CD4-positive, alpha-beta memory T cell (primary cell): ENCODE results near the gene MRPL51. TPM values are rescaled to one million over a fixed set of nuclear protein-coding genes. Genes with fewer than 3 reads are reported as not detected.
A peak's percentile ranks its signal among the peaks of the same experiment; 100 is the strongest.
"Not testable (repeated sequence)": the region's sequence is repeated elsewhere in the genome, so short reads cannot be mapped to it uniquely, and the experiment has no call there.

Experiments used
- CTCF ChIA-PET: fragments of 350-600 bp; sonication (Branson Sonifier 250); formaldehyde crosslinking; loops from one replicate; lab custom pipeline; 2021; ENCODE audit warnings: inconsistent platforms; ENCODE audit not compliant: partially characterized antibody; lab: Charles Lee
- POLR2A ChIA-PET: fragments of 350-600 bp; sonication (Branson Sonifier 250); formaldehyde crosslinking; loops from one replicate; lab custom pipeline; 2021; ENCODE audit not compliant: partially characterized antibody; lab: Charles Lee
- DNase-seq, 5 donors: peaks; one replicate each; pipeline versions ENCODE4 v3.0.0 to v3.0.0-alpha.2; 2020 to 2022; ENCODE audit warnings: mixed read lengths in 1 of 5
- H3K27ac ChIP-seq: one replicate; pipeline ENCODE4 v1.7.0; 2013; ENCODE audit warnings: low read depth, low read length
- H3K27me3 ChIP-seq: 2 replicates; pipeline ENCODE4 v1.7.0; 2013; ENCODE audit warnings: mild to moderate bottlenecking, low read length, moderate library complexity; ENCODE audit not compliant: insufficient read depth
- H3K36me3 ChIP-seq: 2 replicates; pipeline ENCODE4 v1.7.0; 2013; ENCODE audit warnings: mild to moderate bottlenecking, low read length, moderate library complexity; ENCODE audit not compliant: insufficient read depth
- H3K4me1 ChIP-seq: 2 replicates; pipeline ENCODE4 v1.7.0; 2013; ENCODE audit warnings: mild to moderate bottlenecking, low read length, moderate library complexity; ENCODE audit not compliant: insufficient read depth
- H3K4me3 ChIP-seq, 2 donors: one replicate each; pipeline ENCODE4 v1.7.0; 2013; ENCODE audit warnings: low read length in 2 of 2, mild to moderate bottlenecking in 1 of 2
- H3K9me3 ChIP-seq, 2 donors: one replicate each; pipeline ENCODE4 v1.7.0; 2013; ENCODE audit warnings: low read length in 2 of 2, control low read depth in 1 of 2; ENCODE audit not compliant: control insufficient read depth in 1 of 2
- H3K27ac Mint-ChIP-seq, 7 donors: one replicate each; pipeline ENCODE4 v1.8.0; 2020 to 2021; ENCODE audit warnings: mixed read lengths in 7 of 7, mild to moderate bottlenecking in 6 of 7, inconsistent platforms in 3 of 7, moderate library complexity in 3 of 7
- H3K27me3 Mint-ChIP-seq, 2 donors: one replicate each; pipeline ENCODE4 v1.8.0; 2020 to 2021; ENCODE audit warnings: mixed read lengths in 2 of 2
- H3K36me3 Mint-ChIP-seq, 2 donors: one replicate each; pipeline ENCODE4 v1.8.0; 2020 to 2021; ENCODE audit warnings: mixed read lengths in 2 of 2, inconsistent platforms in 1 of 2, mild to moderate bottlenecking in 1 of 2
- H3K4me1 Mint-ChIP-seq, 4 donors: one replicate each; pipeline ENCODE4 v1.8.0; 2020 to 2021; ENCODE audit warnings: mixed read lengths in 4 of 4, mild to moderate bottlenecking in 1 of 4
- H3K4me3 Mint-ChIP-seq, 8 donors: one replicate each; pipeline ENCODE4 v1.8.0; 2020 to 2021; ENCODE audit warnings: mixed read lengths in 8 of 8, mild to moderate bottlenecking in 7 of 8, moderate library complexity in 6 of 8, inconsistent platforms in 3 of 8
- H3K9me3 Mint-ChIP-seq, 8 donors: one replicate each; pipeline ENCODE4 v1.8.0; 2020 to 2021; ENCODE audit warnings: mixed read lengths in 8 of 8, mild to moderate bottlenecking in 5 of 8, inconsistent platforms in 3 of 8, moderate library complexity in 1 of 8
- intact Hi-C: fragments of 100-400 bp; cut with micrococcal nuclease; formaldehyde crosslinking; loops from one replicate; pipeline ENCODE4 v1.15.1; 2023
- polyA plus RNA-seq, 2 donors: library from polyadenylated mRNA; unstranded; fragments of 300-500 nt; fragmentation: Illumina TruSeq; gene quantifications; one replicate each; pipeline ENCODE4 v1.2.3, GENCODE V29; 2021
- total RNA-seq, 2 experiments: library from RNA; stranded (reverse); gene quantifications; one replicate each; pipeline ENCODE4 v1.2.3, GENCODE V29; 2021

Gene MRPL51
- total and polyA plus RNA-seq, 4 experiments from 2014 or later, result 85.1 to 205 (median 144) TPM

DNA sequence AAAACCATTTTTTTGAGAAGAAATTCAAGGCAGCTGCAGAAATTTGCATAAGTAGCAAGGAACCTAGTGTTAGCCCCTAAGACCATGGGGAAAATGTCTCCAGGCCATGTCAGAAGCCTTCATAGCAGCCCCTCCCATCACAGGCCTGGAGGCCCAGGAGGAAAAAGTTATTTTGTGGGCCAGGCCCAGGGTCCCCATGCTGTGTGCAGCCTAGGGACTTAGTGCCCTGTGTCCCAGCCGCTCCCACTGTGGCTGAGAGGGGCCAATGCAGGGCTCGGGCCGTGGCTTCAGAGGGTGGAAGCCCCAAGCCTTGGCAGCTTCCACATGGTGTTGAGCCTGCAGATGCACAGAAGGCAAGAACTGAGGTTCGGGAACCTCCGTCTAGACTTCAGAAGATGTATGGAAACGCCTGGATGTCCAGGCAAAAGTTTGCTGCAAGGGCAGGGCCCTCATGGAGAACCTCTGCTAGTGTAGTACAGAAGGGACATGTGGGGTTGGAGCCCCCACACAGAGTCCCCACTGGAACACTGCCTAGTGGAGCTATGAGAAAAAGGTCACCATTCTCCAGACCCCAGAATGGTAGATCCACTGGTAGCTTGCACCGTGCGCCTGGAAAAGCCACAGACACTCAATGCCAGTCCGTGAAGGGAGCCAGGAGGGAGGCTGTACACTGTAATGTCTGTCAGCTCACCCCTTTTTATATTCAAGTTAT is 25.3 kb downstream of the MRPL51 start:
- ChIA-PET POLR2A (interaction anchor here (0.7 to 4.4 kb wide), 6 partner anchors 9 to 69 kb away, joined by 3 to 237 read pairs (median 4); partner anchors contain the start of genes CD27, GAPDH and TAPBPL), CTCF (interaction anchor here (0.6 to 5.2 kb wide), 6 partner anchors 23 to 190 kb away, joined by 3 to 84 read pairs (median 3); partner anchors contain the start of gene GAPDH)
- H3K27ac ChIP-seq, intact Hi-C loops, H3K4me3 ChIP-seq, H3K27me3 ChIP-seq, H3K9me3 Mint-ChIP-seq, H3K27me3 Mint-ChIP-seq, DNase-seq, H3K9me3 ChIP-seq: not testable (repeated sequence)
- peaks cover 31 to 54% of the 10 kb centered on the region in 2 donors for H3K36me3 Mint-ChIP-seq
- Histone ChIP-seq H3K36me3 (peaks cover 25% of the 10 kb centered on the region), H3K4me1 (peaks cover 74% of the 10 kb centered on the region)
- peaks cover 58 to 80% (median 74%) of the 10 kb centered on the region in 4 donors for H3K4me1 Mint-ChIP-seq
- H3K4me3 Mint-ChIP-seq, result peak overlapping the region; percentile 49 to 97 (median 92)
- peak overlapping the region; percentile 29 to 97 (median 90) for H3K27ac Mint-ChIP-seq

GRCh38 chr12:6466751-6467150 is 26.3 kb downstream of the MRPL51 start:
- H3K4me3 ChIP-seq, DNase-seq, H3K9me3 ChIP-seq, H3K27me3 ChIP-seq, H3K27ac ChIP-seq, H3K9me3 Mint-ChIP-seq, intact Hi-C loops, H3K27me3 Mint-ChIP-seq: not testable (repeated sequence)
- POLR2A ChIA-PET, result interaction anchor here (1.3 to 10.7 kb wide), 10 partner anchors 8 to 143 kb away, joined by 4 to 728 read pairs (median 45); partner anchors contain the start of genes CD27, GAPDH, MRPL51 and NCAPD2
- peaks cover 83% of the 10 kb centered on the region for H3K4me1 ChIP-seq
- Mint-ChIP-seq H3K4me3 (peak overlapping the region in 4 of 8 donors; percentile 9 to 91 (median 40)), H3K36me3 (peaks cover 34 to 62% of the 10 kb centered on the region in 2 donors), H3K27ac (peak overlapping the region; percentile 34 to 94 (median 80)), H3K4me1 (peaks cover 67 to 90% (median 82%) of the 10 kb centered on the region in 4 donors)
- H3K36me3 ChIP-seq, result peaks cover 25% of the 10 kb centered on the region
- CTCF ChIA-PET, result interaction anchor here (1.0 to 10.5 kb wide), 18 partner anchors 18 to 144 kb away, joined by 3 to 341 read pairs (median 14); partner anchors contain the start of genes CD27, GAPDH and TAPBPL

- CTCF ChIA-PET, result interaction anchor here (0.6 to 10.5 kb wide), 41 partner anchors 9 to 347 kb away, joined by 3 to 341 read pairs (median 6); partner anchors contain the start of genes CD27, GAPDH, MRPL51 and TAPBPL
- peak overlapping the region; percentile 10 for H3K27ac ChIP-seq
Observed at GRCh38 chr12:6466184-6466573, 26.9 kb downstream of the MRPL51 start.

DNA sequence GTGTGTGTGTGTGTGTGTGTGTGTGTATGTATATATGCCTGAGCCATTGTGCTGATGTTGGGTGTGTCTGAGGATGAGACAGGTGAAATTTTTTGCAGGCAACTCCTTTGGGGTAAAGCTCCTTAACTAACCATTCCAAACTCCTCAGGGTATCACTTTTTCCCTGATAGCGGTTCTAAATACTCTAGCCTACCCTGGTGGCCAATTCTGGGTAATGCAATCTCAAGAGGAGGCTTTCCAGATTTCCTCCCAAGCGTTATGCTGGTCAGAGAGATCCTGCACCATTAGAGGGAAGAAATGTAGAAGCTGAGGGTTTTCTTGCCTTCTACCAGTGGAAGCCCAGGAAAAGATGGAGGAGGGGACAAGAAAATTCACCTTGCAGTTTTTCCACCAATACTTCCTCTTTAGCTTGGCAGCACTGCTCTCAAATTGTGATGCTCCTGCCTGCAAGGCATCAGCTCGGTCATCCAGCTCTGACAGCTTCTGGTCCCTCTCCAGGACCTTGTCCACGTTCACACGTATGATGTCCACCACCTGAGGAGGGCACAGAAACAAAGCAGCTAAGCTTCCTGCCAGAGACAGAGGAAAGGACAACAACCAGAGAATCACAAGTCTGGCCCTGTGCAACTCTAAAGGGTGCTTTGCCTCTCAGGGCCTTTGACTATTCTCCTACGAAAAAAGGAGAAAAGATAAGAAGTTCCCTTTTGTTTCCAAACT is 27.4 kb downstream of the MRPL51 start:
- Mint-ChIP-seq H3K36me3 (peaks cover 40 to 70% of the 10 kb centered on the region in 2 donors), H3K27ac (peak overlapping the region; percentile 90 to 97 (median 95)), H3K9me3 (no peaks in the 10 kb centered on the region), H3K4me3 (peak overlapping the region; percentile 26 to 79 (median 66)), H3K4me1 (peaks cover 74 to 92% (median 87%) of the 10 kb centered on the region in 4 donors), H3K27me3 (no peaks in the 10 kb centered on the region)
- no peaks in the 10 kb centered on the region for H3K27me3 ChIP-seq
- peaks cover 25% of the 10 kb centered on the region for H3K36me3 ChIP-seq
- no peak overlapping the region for H3K4me3 ChIP-seq
- intact Hi-C loops, result loop anchor here (1.0 kb wide), 3 partner anchors 19 to 142 kb away; no protein-coding TSS in a partner anchor
- H3K27ac ChIP-seq, result peak overlapping the region; percentile 10
- CTCF ChIA-PET, result interaction anchor here (0.6 to 10.5 kb wide), 47 partner anchors 9 to 348 kb away, joined by 3 to 341 read pairs (median 5); partner anchors contain the start of genes CD27, GAPDH, MRPL51 and TAPBPL
- DNase-seq, result peak; percentile 56 to 67 (median 59)
- no peaks in the 10 kb centered on the region for H3K9me3 ChIP-seq
- POLR2A ChIA-PET, result interaction anchor here (0.6 to 10.7 kb wide), 17 partner anchors 9 to 451 kb away, joined by 3 to 728 read pairs (median 5); partner anchors contain the start of genes CD27, GAPDH, MRPL51 and NCAPD2
- peaks cover 88% of the 10 kb centered on the region for H3K4me1 ChIP-seq

More at GRCh38 chr12:6466184-6466573, 26.9 kb downstream of the MRPL51 start:
- no peaks in the 10 kb centered on the region for H3K27me3 ChIP-seq
- Mint-ChIP-seq H3K27ac (peak overlapping the region; percentile 34 to 97 (median 87)), H3K36me3 (peaks cover 34 to 66% of the 10 kb centered on the region in 2 donors), H3K9me3 (no peaks in the 10 kb centered on the region), H3K4me3 (peak overlapping the region in 3 of 8 donors; percentile 4 to 91 (median 10)), H3K27me3 (no peaks in the 10 kb centered on the region), H3K4me1 (peaks cover 70 to 92% (median 84%) of the 10 kb centered on the region in 4 donors)
- POLR2A ChIA-PET, result interaction anchor here (1.0 to 10.7 kb wide), 13 partner anchors 9 to 143 kb away, joined by 3 to 728 read pairs (median 12); partner anchors contain the start of genes CD27, GAPDH, MRPL51 and NCAPD2
- no peak overlapping the region for H3K4me3 ChIP-seq
- peaks cover 25% of the 10 kb centered on the region for H3K36me3 ChIP-seq
- no peak for DNase-seq
- H3K9me3 ChIP-seq, result no peaks in the 10 kb centered on the region
- intact Hi-C loops, result no loop called here
- H3K4me1 ChIP-seq, result peaks cover 85% of the 10 kb centered on the region

DNA sequence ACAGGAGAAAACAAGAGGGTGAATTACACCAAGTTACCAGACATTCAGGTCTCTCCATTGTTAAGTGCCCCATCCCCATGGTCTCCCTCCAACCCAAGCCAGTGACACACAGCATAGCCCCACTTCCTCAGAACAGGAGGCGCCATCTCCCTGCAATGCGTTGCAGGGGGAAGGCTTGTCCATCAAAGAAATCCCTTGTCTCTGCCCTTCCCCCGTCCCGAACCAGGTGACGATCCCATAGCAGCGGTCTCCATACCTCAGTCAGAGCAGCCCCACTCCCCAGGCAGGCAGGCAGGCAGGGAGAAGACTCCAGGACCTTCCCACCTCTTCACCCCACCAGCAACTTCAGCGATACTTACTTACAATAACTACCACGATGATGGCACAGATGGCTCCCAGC is 28.5 kb downstream of the MRPL51 start:
- Histone ChIP-seq H3K9me3 (no peaks in the 10 kb centered on the region), H3K36me3 (peaks cover 25% of the 10 kb centered on the region), H3K4me1 (peaks cover 97% of the 10 kb centered on the region), H3K27ac (peak overlapping the region; percentile 82), H3K4me3 (no peak overlapping the region), H3K27me3 (no peaks in the 10 kb centered on the region)
- CTCF ChIA-PET, result interaction anchor here (0.8 to 10.5 kb wide), 30 partner anchors 7 to 141 kb away, joined by 3 to 341 read pairs (median 9); partner anchors contain the start of genes CD27, GAPDH and TAPBPL
- Mint-ChIP-seq H3K9me3 (no peaks in the 10 kb centered on the region), H3K36me3 (peaks cover 40 to 68% of the 10 kb centered on the region in 2 donors), H3K27ac (peak overlapping the region; percentile 90 to 99 (median 98)), H3K4me1 (peaks cover 73 to 97% (median 88%) of the 10 kb centered on the region in 4 donors), H3K27me3 (no peaks in the 10 kb centered on the region), H3K4me3 (peak overlapping the region; percentile 26 to 89 (median 70))
- POLR2A ChIA-PET, result interaction anchor here (0.6 to 10.7 kb wide), 10 partner anchors 18 to 130 kb away, joined by 3 to 728 read pairs (median 58); partner anchors contain the start of genes CD27, GAPDH, MRPL51 and NCAPD2
- intact Hi-C loops, result no loop called here
- no peak for DNase-seq

DNA sequence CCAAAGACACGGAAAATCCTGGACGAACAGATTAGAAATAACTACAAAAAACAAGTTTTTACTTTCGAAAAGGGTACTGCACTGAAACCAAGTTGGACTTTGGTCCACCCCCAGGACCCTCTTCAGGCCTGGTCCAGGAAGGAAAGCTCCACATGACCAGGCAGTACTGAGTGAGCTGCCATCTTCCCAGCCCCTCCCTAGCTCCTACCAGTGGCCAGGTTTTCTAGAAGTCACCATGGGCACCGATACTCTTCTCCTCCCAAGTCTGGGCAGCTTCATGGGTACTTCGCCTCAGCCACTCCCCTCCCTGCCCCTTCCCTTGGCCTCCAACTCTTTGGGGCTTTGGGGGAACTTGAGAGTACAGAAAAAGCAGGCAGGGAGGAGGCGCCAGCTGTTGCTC is 29.2 kb downstream of the MRPL51 start:
- H3K27me3 Mint-ChIP-seq, result no peaks in the 10 kb centered on the region
- peaks cover 31% of the 10 kb centered on the region for H3K36me3 ChIP-seq
- CTCF ChIA-PET, result interaction anchor here (0.9 to 10.5 kb wide), 13 partner anchors 15 to 141 kb away, joined by 3 to 341 read pairs (median 9); partner anchors contain the start of genes CD27, GAPDH, MRPL51 and TAPBPL

More for the DNA sequence above, 29.2 kb downstream of the MRPL51 start:
- no peak for DNase-seq
- H3K4me1 Mint-ChIP-seq, result peaks cover 72 to 97% (median 87%) of the 10 kb centered on the region in 4 donors
- Histone ChIP-seq H3K4me1 (peaks cover 92% of the 10 kb centered on the region), H3K27me3 (no peaks in the 10 kb centered on the region), H3K27ac (peak overlapping the region; percentile 82), H3K9me3 (no peaks in the 10 kb centered on the region), H3K4me3 (peak overlapping the region; percentile 12 to 28)
- H3K27ac Mint-ChIP-seq, result peak overlapping the region; percentile 90 to 99 (median 98)
- peaks cover 46 to 72% of the 10 kb centered on the region in 2 donors for H3K36me3 Mint-ChIP-seq
- intact Hi-C loops, result loop anchor here (2.0 kb wide), 2 partner anchors 29 to 129 kb away; partner anchors contain the start of gene MRPL51
- peak overlapping the region; percentile 64 to 89 (median 80) for H3K4me3 Mint-ChIP-seq
- no peaks in the 10 kb centered on the region for H3K9me3 Mint-ChIP-seq
- POLR2A ChIA-PET, result interaction anchor here (0.6 to 10.7 kb wide), 13 partner anchors 7 to 225 kb away, joined by 3 to 728 read pairs (median 39); partner anchors contain the start of genes CD27, GAPDH, MRPL51 and NCAPD2
